ENCODE measurements around the gene FBN3.
"Not testable (repeated sequence)": the region's sequence is repeated elsewhere in the genome, so short reads cannot be mapped to it uniquely, and the experiment has no call there.

Gene FBN3

DNA sequence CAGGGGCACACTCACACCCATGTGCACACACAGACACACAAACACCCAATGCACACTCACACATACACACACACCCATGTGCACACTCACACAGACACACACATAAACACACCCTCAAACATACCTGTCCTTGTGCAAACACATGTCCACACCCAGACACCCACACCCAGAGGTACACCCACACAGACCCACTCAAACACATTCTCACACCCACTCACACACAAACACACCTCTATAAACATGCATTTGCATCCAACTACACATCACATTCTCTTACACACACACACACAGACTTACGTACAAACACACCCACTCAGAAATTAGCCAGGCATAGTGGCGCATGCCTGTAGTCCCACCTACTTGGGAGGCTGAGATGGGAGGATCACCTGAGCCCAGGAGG lies 31.4 kb downstream of the FBN3 start:
- no peak for DNase-seq (ENCODE audit: low spot score)

GRCh38 chr19:8116437-8117293 lies 32.7 kb downstream of the FBN3 start:
- DNase-seq (ENCODE audit: low spot score): no peak

GRCh38 chr19:8115805-8116396 lies 33.5 kb downstream of the FBN3 start:
- DNase-seq (ENCODE audit: low spot score): no peak

DNA sequence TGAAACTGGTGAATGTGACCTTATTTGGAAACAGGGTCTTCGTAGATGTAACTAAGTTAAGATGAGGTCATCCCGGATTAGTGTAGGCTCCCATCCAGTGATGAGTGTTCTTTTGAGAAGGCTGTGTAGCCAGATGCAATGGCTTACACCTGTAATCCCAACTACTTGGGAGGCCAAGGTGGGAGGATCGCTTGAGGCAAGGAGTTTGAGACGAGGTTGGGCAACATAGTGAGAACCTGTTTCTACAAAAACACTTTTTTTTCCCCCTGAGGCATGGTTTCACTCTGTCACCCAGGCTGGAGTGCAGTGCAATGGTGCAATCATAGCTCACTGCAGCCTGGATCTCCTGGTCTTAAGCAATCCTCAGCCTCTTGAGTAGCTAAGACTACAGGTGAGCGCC lies 36.4 kb downstream of the FBN3 start:
- no peak for DNase-seq (ENCODE audit: low spot score)

GRCh38 chr19:8111376-8111775 lies 38.0 kb downstream of the FBN3 start:
- no peak for DNase-seq (ENCODE audit: low spot score)

GRCh38 chr19:8110931-8111330 lies 38.5 kb downstream of the FBN3 start:
- no peak for DNase-seq (ENCODE audit: low spot score)

GRCh38 chr19:8109890-8110662 lies 39.3 kb downstream of the FBN3 start:
- no peak for DNase-seq (ENCODE audit: low spot score)

DNA sequence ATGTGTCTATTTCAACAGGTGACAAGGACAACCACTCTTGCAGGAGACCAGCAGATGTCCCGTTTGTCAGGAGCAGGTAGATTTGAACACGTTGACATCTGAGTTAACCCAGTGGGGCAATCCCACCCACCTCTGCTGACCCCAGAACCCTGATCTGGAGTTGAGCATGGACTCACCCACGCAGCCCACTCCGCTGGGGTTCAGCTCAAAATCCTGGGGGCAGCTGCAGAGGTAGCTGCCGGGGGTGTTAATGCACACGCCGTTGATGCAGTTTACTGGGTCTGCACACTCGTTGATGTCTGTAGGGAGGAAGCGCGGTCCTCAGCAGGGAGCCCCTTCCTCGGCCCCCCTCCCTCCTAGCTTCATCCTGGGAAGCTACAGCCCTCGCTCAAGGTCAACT lies 39.9 kb downstream of the FBN3 start:
- DNase-seq (ENCODE audit: low spot score): no peak

GRCh38 chr19:8108560-8109445 lies 40.6 kb downstream of the FBN3 start:
- no peak for DNase-seq (ENCODE audit: low spot score)

DNA sequence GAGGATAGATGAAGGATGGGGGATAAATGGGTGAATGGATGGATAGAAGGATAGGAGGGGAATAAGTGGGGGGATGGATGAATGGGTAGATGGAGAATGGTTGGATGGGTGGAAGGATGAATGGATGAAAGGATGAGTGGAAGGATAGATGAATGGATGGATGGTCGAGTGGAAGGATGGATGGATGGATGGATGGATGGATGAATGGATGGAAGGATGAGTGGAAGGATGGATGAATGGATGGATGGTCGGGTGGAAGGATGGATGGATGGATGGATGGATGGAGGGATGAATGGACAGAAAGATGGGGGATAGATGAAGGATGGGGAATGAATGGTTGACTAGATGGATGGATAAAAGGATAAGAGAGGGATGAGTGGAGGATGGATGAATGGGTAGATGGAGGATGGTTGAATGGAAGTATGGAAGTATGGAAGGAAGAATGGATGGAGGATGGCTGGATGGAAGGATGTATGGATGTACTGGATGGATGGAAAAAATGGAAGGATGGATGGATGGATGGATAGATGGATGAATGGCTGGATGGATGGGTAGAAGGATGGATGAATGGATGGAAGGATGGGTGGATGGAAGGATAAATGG lies 42.0 kb downstream of the FBN3 start:
- no peak for DNase-seq (ENCODE audit: low spot score)

- DNase-seq (ENCODE audit: low spot score): no peak
Observed at GRCh38 chr19:8105471-8105870, 43.9 kb downstream of the FBN3 start.

DNA sequence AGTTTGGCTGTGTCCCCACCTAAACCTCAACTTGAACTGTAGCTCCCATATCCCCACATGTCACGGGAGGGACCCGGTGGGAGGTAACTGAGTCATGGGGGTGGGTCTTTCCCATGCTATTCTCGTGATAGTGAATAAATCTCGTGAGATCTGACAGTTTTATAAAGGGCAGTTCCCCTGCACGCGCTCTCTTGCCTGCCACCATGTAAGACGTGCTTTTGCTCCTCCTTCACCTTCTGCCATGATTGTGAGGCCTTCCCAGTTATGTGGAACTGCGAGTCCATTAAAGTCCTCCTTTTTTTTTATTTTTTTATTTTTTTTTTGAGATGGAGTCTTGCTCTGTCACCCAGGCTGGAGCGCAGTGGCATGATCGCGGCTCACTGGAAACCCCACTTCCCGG lies 47.5 kb downstream of the FBN3 start:
- DNase-seq (ENCODE audit: low spot score): not testable (repeated sequence)

DNA sequence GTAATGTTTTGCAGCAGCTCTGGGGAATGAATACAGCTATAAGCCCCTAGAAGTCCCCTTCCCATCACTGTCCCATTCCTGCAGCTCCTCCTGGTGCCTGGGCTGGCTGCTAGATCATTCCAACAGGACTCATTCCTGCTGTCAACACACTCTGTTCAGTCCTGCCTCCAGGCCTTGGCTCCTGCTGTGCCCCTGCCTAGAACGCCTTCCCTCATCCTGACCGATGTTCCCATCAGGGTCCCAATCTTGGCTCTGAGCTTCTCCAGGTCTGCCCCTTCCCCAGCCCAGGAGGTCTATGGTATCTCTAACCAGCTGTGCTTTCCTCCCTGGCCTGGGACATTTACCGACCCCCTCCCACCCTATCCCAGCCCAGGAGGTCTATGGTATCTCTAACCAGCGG lies 48.1 kb downstream of the FBN3 start:
- DNase-seq (ENCODE audit: low spot score): no peak

DNA sequence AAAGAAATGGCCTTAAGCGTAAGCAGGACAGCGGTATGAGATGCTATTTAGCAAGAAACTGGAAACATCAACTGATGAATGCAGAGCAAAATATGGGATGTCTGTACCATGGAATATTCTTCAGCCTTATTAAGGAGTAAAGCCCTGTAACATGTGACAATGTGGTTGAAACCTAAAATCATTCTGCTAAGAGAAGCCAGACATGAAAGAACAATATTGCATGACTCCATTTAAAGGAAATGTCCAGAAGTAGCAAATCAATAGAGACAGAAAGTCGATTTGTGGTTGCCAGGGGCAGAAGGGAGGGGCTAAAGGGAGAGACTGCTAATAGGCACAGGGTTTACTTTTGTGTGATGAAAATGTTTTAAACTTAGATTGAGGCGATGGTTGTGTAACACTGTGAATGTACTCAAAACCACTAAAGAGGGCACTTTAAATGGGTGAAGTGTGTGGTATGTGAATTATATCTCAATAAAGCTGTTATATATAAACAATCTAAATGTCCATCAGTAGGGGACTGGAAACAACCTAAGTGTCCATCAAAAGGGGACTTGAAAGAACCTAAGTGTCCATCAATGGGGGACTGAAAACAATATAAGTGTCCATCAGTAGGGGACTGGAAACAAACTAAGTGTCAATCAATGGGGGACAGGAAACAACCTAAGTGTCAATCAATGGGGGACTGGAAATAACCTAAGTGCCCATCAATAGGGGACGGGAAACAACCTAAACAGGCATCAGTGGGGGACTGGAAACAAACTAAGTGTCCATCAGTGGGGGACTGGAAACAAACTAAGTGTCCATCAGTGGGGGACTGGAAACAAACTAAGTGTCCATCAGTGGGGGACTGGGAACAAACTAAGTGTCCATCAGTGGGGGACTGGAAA lies 51.5 kb downstream of the FBN3 start:
- no peak for DNase-seq (ENCODE audit: low spot score)

DNA sequence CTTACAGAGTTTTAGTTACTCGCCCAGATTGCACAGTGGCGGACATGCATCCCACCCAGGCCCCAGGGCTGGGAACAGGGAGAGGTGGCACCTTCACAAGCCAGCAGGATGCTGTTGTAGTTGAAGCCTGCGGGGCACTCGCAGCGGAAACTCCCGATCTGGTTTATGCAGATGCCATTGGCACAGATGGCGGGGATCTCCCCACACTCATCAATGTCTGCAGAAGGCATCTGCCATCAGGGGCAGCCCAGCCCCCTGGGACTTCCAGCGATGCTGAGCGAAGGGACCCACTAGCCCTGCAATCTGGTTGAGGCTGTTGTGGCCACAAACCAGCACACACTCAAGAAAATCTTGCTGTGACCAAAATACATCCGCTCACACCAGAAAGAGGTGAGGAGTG lies 52.2 kb downstream of the FBN3 start:
- no peak for DNase-seq (ENCODE audit: low spot score)

DNA sequence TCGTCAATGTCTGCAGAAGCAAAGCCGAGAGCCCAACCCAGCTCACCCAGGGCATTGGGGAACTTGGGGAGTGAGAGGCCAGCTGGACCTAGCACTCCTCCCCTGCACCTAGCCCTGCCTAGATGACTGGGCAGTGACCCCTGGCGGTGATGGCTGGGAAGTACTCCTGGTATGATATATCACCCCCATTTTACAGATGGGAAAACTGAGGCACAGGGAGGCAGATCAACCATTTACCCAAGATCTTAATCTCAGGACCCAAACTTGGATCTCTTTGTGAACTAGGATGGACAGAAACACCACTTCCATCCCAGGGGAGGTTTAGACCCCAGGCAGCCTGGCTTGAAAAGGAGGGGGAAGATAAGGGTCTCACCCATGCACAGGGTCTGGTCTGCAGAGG lies 53.3 kb downstream of the FBN3 start:
- DNase-seq (ENCODE audit: low spot score): no peak

DNA sequence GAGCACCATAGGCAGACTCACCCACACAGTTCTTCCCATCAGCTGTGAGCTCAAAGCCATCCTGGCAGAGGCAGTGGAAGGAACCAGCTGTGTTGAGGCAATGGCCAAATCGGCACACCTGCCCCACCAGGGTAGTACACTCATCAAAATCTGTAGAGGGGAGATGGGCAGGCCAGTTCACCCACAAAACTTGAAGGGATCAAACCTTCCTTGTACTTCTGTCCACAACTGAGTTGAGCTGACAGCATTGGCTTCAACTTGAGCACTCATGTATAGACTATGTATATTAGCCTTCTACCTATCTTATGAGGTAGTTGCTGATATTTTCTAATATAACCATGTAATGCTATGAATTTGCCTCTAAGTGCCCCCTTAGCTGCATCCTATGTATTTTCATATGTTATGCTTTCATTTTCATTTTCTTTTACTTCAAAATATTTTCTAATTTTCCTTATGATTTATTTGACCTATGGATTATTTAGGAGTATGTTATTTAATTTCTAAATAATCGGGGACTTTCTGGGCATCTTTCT lies 54.0 kb downstream of the FBN3 start:
- DNase-seq (ENCODE audit: low spot score): no peak

- no peak for DNase-seq (ENCODE audit: low spot score)
Observed at GRCh38 chr19:8094336-8094735, 55.1 kb downstream of the FBN3 start.

DNA sequence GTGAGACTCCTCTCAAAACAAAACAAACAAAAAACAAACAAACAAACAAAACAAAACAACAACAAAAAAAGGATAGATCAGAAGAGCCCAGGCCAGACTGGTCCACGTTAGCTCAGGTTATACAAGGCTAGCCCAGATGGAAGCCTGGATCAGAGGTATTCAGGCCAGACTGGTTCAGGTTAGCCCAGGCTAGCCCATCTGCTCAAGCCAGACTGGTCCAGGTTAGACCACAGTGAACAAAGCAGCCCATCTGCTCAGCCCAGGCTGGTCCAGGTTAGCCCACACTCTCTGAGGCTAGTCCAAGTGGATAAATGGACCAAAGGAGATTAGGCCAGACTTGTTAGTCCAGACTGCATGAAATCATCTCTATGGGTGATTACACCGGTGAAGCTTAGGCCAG lies 55.7 kb downstream of the FBN3 start:
- no peak for DNase-seq (ENCODE audit: low spot score)

DNA sequence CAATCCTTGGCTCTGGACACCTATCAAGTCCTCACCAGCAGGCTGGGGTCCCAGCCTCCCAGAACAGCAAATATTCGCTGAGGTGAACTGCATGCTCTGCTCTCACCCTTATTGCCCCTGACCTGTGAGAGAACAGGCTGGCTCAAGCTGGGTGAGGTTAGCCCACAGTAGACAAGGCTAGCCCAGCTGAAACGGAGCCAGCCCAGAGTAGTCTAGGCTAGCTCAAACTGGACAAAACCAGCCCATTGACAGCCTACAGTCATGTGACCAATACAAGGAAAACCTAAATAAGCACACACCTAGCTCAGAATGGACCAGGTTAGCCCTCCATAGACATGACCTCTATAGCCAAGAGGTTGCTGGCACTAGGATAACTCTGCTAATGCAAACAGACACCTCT lies 58.4 kb downstream of the FBN3 start:
- no peak for DNase-seq (ENCODE audit: low spot score)

Measured in pons (tissue), 1 donor.